Activated T-helper 1 cell treated with Interleukin-2 at 50 U/mL for 16 hours (primary cell): ENCODE results near the gene PKDREJ.
A peak's percentile ranks its signal among the peaks of the same experiment; 100 is the strongest.
"Not testable (repeated sequence)": the region's sequence is repeated elsewhere in the genome, so short reads cannot be mapped to it uniquely, and the experiment has no call there.

Source experiments
- DNase-seq: peaks from one replicate; pipeline ENCODE4 v3.0.0-alpha.2; 2020; ENCODE audit warnings: low read depth

Gene PKDREJ, protein sequence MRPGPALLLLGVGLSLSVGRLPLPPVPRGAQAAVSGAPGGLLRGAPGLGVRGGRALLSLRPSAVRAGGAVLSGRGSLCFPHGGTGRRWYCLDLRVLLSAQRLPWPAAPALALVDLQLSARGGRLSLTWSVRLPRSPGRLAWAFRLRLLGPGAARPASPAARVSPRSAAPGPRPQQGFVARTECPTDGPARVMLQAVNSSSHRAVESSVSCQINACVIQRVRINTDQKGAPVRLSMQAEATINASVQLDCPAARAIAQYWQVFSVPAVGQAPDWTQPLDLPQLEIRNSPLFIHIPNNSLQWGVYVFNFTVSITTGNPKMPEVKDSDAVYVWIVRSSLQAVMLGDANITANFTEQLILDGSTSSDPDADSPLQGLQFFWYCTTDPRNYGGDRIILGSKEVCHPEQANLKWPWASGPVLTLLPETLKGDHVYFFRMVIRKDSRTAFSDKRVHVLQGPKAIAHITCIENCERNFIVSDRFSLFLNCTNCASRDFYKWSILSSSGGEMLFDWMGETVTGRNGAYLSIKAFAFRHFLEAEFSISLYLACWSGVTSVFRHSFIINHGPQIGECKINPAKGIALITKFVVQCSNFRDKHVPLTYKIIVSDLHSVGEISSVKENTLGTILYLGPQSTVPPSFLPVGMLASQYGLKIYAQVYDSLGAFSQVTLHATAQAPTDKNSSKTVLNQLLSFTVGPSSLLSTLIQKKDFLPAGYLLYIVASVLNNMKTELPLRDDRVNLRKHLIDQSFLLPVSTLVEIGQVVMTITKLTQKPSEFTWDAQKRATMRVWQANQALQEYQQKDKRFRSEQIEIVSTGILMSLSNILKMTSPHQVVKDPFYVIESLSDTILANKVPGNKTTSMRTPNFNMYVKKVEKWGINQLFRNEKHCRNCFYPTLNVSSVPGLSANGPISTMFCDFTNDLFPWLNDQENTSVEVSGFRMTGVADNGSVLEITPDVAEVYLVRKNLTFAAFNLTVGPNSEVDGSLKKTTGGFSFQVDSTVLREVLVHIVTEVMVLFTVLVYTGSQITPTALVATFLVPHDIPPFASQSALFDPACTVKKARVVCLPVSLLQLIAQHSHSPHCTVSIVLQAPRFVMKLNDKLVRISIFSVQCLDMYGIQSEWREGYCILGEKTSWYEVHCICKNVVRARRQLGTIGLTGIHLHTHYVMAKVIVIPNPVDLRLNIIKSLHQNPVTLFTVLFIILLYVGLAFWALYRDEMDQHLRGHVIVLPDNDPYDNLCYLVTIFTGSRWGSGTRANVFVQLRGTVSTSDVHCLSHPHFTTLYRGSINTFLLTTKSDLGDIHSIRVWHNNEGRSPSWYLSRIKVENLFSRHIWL (N-terminal part only)

DNA sequence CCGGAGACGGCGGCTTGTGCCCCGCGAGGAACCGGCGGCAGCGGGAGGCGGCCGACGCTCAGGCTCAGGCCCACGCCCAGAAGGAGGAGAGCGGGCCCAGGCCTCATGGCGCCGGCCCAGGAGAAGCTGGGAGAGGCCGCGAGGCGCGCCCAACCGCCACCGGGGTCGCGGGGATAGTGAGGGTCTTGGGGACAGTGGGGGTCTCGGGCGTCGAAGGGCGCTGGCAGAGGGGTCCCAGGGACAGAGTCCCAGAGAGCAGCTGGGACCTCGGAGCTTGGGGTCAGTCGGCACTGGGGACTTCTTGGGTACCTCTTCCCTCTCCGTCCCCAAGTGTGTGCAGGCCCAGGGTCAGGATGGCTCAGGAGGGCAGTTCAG, at the start of gene PKDREJ:
TSS of gene PKDREJ (minus strand) at position 128 of the 375 bp plus-strand sequence. CDS start at position 107, 21 bp downstream.
- DNase-seq, result no peak

DNA sequence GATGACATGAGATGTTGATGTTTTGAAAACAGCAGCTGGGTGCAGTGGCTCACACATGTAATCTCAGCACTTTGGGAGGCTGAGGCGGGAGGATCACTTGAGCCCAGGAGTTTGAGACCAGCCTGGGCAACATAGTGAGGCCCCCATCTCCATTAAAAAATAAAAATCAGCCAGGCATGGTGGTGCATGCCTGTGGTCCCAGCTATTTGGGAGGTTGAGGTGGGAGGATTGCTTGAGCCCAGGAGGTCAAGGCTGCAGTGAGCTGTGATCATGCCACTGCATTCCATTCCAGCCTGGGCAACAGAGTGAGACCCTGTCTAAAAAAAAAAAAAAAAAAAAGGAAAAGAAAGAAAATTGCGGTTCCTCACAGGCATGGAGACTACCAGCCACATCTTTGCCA, 49.7 kb upstream of the PKDREJ start:
- DNase-seq, result not testable (repeated sequence)

DNA sequence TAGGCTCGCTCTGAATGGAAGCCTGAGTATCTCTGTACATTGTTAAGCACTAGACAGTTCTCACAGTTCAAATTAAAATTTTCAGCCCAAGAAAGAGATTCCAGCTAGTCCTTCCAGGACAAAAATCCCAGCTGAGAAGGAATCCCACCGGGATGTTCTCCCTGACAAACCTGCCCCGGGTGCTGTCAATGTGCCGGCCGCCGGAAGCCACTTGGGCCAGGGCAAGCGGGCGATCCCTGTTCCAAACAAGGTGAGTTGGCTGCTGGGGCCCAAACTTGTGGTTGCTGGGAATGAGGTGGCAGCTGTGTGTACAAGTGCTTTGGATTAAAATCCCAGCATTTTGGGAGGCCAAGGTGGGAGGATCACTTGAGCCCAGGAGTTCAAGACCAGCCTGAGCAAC, 48.9 kb upstream of the PKDREJ start:
- DNase-seq, result no peak

DNA sequence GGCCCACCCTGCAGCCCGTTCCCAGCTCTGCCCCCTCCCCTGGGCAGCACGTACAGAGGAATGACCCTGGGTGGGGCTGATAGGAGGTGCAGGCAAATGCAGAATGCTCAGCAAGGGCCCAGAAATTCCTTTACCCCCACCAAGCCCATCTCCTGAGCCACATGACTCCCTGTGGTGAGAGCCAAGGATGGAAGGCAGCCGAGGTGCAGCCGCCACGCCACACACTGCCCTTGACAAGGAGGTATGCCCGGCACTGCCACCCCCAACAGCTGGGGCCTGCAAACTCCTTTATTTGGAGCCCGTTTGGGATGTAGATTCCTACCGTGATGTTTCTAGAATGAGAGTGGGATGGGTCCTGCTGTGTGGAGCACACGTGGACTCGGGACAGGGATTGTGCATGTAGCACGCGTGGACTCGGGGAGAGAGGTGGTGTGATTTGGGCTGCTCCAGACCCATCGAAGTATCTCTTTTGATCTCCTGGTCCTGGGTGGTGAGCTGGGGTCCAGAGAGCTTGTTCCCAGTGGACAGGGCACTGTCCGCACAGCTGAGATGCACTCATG, 46.5 kb upstream of the PKDREJ start:
- DNase-seq, result no peak

DNA sequence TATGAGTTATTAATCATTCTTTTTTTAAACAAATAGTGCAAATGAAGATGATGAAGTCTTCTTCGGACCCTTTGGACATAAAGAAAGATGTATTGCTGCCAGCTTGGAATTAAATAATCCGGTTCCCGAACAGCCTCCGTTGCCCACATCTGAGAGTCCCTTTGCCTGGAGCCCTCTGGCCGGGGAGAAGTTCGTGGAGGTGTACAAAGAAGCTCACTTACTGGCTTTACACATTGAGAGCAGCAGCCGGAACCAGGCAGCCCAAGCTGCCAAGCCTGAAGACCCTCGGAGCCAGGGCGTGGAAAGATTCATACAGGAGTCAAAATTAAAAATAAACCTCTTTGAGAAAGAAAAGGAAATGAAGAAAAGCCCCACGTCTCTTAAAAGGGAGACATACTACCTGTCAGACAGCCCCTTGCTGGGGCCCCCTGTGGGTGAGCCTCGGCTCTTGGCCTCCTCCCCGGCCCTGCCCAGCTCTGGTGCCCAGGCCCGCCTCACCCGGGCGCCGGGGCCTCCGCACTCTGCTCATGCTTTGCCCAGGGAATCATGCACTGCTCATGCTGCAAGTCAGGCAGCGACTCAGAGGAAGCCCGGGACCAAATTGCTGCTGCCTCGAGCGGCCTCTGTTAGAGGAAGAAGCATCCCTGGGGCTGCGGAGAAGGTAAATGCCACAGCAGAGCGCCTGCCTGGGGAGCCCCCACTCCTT, 45.3 kb upstream of the PKDREJ start:
- no peak for DNase-seq

DNA sequence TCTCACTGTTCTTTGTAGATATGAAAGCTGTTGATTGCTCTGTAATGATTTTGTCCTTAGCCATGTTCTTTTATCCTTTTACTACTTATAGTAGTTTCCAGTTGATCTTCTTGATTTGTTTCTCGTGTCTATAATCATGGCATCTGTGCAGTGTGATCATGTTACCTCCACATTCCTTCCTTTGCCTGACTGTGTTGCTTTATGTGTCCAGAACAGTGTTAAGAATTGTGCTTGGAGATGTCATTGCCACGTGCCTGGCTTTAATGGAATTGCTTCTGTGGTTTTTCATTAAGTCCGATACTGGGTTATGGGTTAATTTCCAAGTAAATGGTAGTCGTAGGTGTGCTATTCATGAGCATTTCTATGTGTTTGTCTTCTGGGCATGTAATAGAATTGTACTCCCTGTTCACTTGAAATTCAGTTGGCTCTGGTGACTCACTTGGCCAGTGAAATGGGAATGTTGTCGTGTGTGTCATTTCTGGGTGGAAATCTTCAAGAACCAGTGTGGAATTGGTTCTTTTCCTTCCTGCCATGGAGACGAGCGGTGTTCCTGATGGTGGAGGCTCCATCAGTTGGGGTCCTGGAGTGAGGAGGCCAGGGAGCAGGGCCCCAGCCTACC, 40.3 kb upstream of the PKDREJ start:
- DNase-seq, result no peak

DNA sequence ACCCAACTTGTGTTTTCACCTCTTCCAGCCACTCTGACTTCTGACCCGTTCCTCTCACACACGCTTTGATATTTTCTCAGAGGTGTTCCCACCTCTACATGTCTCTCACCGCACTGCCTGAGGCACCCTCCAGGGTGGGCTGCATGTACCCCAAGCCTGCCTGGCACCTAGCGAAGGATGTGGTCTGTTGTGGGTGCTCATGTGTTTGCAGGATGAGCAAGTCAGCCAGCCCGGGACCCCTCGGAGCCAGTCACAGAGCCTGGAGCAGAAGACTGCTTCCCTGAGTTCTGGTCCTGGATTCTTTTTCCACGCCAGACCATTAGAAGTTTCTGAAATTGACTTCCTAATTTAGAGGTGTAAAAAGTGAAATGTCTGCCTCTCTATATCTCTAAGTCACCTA, 37.3 kb upstream of the PKDREJ start:
- DNase-seq, result no peak

DNA sequence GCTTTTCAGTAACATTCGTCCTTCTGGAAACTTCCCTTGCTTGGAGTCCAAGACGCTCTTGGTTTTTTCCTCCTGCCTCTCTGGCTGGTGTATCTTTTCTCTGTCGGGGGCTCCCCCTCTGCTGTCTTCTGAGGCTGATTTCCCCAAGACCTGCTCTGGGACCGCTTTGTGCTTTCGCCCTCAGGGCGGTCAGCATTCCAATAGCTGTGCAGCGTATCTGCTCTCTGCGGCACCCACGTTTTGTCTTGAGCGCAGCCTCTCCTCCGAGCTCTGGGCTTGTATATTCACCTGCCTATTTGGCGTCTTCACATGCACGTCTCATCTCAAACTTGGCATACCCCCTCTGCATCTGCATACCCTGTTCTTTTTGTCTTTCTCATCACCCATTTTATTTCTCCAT, 36.0 kb upstream of the PKDREJ start:
- no peak for DNase-seq

DNA sequence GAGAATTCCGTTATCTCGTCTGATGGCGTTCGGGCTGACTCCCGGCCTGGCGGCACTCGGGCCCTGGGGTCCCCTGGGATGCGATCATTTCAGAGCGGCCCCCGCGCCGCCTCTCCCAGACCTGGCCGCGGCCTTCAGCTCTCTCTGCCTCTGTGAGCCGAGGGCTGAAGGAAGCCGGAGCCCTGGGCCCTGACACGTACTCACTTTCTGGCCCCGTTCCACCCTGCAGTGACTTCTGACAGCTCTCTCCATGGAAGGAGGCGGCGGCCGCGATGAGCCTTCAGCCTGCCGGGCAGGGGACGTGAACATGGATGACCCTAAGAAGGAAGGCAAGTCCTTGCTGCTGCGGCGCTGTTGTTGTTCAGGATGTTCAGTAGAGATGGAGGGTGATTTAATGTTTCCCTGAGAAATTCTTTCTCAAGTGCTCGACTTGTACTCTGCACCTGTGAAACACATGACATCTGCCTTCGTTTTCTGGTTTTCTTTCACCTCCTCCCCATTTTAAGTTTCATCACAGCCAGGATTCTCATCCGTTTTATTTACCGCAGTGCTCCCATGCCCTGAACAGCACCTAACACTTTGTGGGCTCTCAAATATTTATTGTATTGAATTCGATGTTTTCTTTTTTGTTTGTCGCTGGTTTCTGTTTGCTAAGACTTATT, 34.1 kb upstream of the PKDREJ start:
- no peak for DNase-seq

DNA sequence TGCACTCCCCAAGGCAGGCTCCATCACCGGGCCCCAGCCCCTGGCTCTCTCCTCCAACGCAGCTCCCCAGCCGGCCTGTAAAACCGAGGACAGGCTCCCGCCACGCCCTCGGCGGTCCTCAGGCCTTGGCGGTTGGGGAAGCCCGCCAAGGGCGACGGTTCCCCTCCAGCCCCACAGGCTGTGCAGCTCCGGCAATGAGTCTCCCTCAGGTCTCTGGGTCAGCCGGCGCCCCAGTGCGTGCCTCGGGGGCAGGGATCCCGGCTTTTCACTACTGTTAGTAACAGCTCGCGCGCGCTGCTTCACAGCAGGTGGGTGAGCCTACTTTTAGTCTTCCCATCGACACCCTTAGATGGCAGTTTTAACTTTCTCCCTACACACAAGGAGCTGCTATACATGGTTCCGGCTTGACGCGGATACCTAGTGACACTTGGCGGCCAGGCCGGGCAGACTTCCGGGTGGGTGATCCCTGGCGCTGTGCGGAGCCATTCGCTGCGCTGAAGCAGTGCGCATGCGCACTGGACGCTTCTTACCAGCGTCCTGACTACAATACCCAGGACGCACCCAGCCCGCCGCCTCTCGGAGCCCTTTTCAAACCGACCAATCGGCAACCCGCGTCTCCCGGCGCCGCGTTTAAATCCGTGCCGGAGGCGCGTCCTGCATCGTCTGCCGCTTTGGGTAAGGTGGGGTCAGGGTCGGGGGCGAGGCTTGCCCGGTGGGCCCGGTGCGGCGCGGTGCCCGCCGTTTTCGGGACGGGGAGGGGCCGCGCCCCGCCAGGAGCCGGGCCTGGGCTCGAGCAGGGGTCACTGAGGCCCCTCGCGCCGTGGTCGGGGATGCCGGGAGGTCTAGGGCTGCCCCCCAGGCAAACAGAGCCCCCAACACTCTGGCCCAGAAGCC, 33.4 kb upstream of the PKDREJ start, which contains the start of gene GTSE1:
TSS of gene GTSE1 (plus strand) at position 614 of the 894 bp plus-strand sequence. CDS start 531 bp downstream, outside the sequence.
- peak; percentile 95 for DNase-seq

DNA sequence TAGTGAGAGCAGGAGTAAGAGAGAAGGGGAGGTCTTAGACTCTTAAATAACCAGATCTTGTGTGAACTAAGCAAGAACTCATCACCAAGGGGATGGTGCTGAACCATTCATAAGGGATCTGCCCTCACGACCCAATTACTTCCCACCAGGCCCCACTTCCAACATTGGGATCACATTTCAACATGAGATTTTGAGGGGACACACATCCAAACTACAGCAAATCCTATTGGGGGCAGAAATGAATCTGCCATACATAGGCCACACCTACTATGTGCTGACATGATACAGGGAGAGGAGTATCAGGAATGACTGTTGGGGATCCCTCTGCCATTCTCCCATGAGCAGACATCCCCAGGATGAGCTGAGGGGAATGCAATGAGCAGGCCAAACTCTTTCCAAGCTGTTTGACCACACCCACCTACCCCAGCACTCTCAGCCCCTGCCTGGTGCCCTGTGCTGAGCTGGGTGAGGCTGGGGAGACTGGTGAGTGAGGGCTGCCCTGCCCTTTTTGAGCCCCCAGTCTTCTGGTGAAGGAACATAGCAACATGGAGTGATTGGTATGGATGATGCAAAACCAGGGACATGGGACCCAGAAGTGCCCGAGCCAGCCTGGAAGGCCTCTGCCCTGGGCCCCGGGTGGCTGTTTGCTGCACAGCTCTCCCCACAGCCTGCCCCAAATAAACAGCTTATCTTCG, 32.3 kb upstream of the PKDREJ start:
- no peak for DNase-seq

DNA sequence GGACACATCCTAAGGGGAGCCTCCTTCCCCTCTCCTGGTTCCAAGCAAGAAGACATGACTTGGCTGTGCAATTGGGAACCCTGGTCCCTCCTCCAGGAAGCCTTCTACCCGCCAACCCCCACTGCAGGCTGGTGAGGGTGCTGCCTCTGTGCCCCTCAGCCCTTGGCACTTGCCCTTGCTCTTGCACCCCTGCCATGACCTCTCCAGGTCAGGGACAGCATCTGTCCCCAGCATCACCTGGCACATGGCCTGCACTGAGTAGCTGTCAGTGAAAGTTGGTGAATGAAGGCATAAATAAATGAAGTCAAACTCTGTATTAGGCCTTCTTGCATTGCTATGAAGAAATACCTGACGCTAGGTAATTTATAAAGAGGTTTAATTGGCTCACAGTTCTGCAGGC, 31.6 kb upstream of the PKDREJ start:
- DNase-seq, result no peak

DNA sequence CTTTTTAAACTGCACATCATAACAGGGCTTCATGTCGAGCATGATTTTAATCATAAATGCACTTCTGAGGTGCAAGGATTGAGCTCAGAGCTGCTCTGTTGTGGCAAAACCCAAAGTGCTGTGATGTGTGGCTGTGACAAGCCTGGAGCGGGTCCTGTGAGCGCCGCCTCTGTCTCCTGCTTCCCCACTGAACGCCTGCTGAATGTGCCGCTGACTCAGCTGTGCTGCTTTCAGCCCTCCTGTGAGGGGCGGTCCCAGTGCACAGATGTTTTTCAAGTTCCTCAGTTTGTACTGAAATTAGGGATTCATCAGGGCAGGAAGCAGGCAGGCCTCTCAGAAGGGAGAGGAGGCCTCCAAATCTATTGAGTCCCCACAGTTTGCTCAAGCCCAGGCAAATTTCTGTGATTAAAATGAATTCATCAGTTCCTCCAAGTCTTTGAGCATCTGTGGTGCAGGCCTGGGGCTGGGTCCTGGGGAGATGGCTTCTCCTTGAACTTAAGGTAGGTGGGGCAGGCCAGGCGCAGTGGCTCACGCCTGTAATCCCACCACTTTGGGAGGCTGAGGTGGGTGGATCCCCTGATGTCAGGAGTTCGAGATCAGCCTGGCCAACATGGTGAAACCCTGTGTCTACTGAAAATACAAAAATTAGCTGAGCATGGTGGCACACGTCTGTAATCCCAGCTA, 30.6 kb upstream of the PKDREJ start:
- DNase-seq, result no peak

DNA sequence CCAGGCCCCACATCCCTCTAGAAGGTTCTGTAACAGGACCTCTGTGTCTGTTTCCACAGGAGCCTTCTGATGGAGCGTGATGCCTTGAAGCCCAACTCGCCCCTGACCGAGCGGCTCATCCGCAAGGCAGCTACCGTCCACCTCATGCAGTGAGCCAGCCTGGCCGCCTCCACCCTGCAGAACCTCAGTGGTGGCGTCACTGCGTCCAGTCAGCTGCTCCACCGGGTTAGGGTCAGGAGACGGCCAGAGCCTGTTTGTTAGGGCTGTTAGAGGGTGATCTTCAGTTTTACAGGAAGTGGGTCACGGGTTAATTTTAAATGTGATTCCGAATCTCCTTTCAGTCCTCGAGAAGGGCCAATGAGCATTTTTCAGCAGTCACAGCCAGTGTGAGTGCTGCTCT, 29.6 kb upstream of the PKDREJ start:
- DNase-seq, result no peak

DNA sequence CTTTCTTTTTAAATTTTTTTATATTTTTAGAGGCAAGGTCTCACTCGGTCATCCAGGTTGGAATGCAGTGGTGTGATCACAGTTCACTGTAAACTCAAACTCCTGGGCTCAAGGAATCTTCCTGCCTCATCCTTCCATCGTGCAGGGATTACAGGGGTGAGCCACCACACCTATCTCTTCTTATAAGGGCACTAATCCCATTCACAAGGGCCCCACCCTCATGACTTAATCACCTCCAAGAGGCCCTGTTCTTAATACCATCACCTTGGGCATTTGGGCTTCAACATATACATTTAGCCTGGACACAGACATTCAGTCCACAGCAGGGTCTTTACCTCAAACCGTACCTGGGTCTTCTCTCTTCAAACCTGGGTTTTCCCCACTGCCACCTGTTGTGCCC, 29.0 kb upstream of the PKDREJ start:
- DNase-seq, result no peak

DNA sequence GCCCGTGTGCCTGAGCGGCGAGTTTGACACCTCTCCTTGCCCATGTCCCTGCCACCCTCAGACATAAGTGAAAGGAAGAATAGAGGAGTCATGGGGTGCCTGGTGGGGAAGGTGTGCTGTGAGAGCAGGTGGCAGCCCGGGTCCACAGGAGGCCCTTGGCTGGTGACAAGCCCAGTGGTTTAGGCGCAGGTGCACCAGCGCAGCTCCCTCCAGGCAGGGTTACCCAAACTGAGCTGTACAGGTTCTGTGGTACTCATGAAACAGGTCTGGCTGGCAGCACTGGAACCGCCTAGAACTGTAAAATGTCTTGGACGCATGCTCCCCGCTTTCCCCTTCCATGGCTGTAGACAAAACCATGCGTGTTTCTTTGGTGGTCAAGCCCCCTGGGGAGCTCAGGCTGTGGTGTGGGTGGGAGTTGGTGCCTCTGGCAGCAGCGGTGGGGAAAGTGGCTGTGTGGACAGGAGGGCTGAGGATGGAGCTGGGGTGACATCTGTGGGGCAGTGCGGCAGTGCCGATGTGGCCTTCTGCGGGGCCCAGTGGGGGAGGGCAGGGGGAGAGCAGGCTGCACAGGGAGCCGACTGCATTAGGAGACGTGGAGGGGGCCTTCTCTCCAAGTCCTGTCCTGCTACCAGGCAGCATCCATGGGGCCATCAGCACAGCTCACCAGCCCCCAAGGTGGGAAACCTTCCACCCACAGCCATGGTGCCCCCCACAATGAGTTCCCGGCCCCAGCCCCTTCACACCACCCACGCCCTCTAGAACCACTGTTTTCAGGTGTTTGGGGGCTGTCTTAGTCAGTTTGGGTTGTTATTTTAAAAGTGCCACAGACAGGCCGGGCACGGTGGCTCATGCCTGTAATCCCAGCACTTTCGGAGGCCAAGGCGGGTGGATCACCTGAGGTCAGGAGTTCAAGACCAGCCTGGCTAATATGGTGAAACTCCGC, 28.0 kb upstream of the PKDREJ start:
- DNase-seq, result no peak
